Vagina (tissue), 2 donors: ENCODE data around the gene EHBP1. TPM values are rescaled to one million over a fixed set of nuclear protein-coding genes. Genes with fewer than 3 reads are reported as not detected.
A peak's percentile ranks its signal among the peaks of the same experiment; 100 is the strongest.

Source experiments
- DNase-seq, 2 donors: peaks; one replicate each; pipeline ENCODE4 v3.0.0-alpha.2; 2017; ENCODE audit errors: extremely low spot score in 2 of 2
- H3K27ac ChIP-seq: fragments of 200-600 bp; sonication (generic); one replicate; pipeline ENCODE4 v1.5.1; 2019
- H3K27me3 ChIP-seq: fragments of 200-600 bp; sonication (generic); one replicate; pipeline ENCODE4 v1.5.1; 2019
- H3K36me3 ChIP-seq, 2 donors: fragments of 200-600 bp; sonication (generic); one replicate each; pipeline ENCODE4 v1.5.1; 2017 to 2019
- H3K4me1 ChIP-seq: fragments of 200-600 bp; sonication (generic); one replicate; pipeline ENCODE4 v1.5.1; 2019
- H3K4me3 ChIP-seq, 2 donors: fragments of 200-600 bp; sonication (generic); 1 replicate in 1 of 2; 2 replicates in 1 of 2; pipeline ENCODE4 v1.5.1; 2016 to 2019
- H3K9me3 ChIP-seq: fragments of 200-600 bp; sonication (generic); one replicate; pipeline ENCODE4 v1.5.1; 2019
- POLR2A ChIP-seq, 2 donors: fragments of 450-650 bp; IDR thresholded peaks; one replicate each; pipeline ENCODE4 v1.6.1; 2017; ENCODE audit warnings: antibody characterized with exemption in 2 of 2, mild to moderate bottlenecking in 2 of 2, moderate library complexity in 2 of 2
- POLR2AphosphoS5 ChIP-seq, 2 donors: sonication (generic); formaldehyde crosslinking; IDR thresholded peaks; one replicate each; pipeline ENCODE4 v1.9.0; 2017; ENCODE audit warnings: antibody characterized with exemption in 2 of 2, mild to moderate bottlenecking in 2 of 2, low read depth in 1 of 2; ENCODE audit not compliant: insufficient read depth in 1 of 2
- intact Hi-C: fragments of 100-400 bp; cut with DNase I; formaldehyde crosslinking; loops from one replicate; pipeline ENCODE4 v1.15.1; 2023
- total RNA-seq: library from RNA; depleted of rRNA; stranded (reverse); fragments of >200 nt; gene quantifications from one replicate; pipeline ENCODE4 v1.2.3, GENCODE V29; 2016
- TF ChIP-seq, protein P1 (sequence below), 3 experiments: fragments of 450-650 bp in 2 of 3; fragments of 200-600 bp in 1 of 3; sonication (generic) in 1 of 3; IDR thresholded peaks; one replicate each; pipeline ENCODE4 v1.5.1; 2017 to 2019; ENCODE audit warnings: antibody characterized with exemption in 3 of 3, mild to moderate bottlenecking in 2 of 3, moderate library complexity in 2 of 3

Gene EHBP1
- total RNA-seq, 1 donor from 2014 or later: 97.7 TPM

DNA sequence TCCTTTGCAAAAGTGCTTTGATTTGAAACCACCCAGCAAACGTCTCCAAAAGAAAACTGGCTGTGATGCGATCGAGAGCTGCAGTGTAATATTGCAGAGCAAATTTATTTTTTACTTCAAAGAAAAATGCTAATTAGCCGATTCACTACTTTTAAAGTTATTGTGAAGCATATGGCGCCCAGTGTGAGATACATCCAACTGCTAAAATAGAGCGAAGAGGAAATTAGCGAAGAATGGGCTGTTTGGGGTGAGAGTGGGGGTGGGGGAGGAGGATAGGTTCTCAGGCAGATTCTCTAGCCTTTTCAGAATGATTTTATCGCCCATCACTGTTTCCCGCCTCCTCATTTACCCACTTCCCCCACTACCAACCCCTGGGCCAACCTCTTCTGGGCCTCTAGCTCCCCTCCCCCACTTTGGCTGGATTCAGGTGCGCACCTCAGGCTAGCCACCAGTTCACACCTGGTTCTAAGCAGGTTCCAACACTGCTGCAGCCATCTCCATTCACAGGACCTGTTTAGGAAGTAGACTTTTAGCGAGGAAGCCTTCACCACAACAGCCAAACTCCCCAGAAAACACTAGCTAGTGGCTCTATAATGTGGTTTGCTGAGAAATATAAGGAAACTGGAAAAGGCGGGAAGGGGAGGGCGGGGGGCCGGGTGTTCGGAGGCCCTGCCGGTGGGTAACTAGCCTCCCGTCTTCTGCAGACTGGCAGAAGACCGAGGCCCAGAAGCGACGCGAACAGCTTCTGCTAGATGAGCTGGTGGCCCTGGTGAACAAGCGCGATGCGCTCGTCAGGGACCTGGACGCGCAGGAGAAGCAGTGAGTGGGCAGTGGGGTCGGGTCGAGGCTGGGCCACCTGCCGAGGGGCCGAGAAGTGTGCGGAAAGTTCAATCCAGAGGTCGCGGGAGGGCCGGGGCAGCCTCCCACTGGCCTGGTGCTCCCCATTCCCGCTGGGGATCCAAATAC is 339.1 kb downstream of the EHBP1 start:
- Histone ChIP-seq H3K4me3 (no peak overlapping the region), H3K27me3 (no peaks in the 10 kb centered on the region), H3K9me3 (no peaks in the 10 kb centered on the region), H3K4me1 (peaks cover 15% of the 10 kb centered on the region), H3K27ac (no peak overlapping the region), H3K36me3 (peaks cover 0 to 9% of the 10 kb centered on the region in 2 donors)
- TF ChIP-seq, protein P1, sequence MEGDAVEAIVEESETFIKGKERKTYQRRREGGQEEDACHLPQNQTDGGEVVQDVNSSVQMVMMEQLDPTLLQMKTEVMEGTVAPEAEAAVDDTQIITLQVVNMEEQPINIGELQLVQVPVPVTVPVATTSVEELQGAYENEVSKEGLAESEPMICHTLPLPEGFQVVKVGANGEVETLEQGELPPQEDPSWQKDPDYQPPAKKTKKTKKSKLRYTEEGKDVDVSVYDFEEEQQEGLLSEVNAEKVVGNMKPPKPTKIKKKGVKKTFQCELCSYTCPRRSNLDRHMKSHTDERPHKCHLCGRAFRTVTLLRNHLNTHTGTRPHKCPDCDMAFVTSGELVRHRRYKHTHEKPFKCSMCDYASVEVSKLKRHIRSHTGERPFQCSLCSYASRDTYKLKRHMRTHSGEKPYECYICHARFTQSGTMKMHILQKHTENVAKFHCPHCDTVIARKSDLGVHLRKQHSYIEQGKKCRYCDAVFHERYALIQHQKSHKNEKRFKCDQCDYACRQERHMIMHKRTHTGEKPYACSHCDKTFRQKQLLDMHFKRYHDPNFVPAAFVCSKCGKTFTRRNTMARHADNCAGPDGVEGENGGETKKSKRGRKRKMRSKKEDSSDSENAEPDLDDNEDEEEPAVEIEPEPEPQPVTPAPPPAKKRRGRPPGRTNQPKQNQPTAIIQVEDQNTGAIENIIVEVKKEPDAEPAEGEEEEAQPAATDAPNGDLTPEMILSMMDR (IDR thresholded peaks at IDR 0.05): no peak
- TF ChIP-seq POLR2AphosphoS5 (IDR thresholded peaks at IDR 0.05; ENCODE audit: insufficient read depth in 1 of 2, low read depth in 1 of 2): no peak
- no peak for TF ChIP-seq POLR2A (IDR thresholded peaks at IDR 0.05)
- DNase-seq: no peak
- intact Hi-C loops: no loop called here

DNA sequence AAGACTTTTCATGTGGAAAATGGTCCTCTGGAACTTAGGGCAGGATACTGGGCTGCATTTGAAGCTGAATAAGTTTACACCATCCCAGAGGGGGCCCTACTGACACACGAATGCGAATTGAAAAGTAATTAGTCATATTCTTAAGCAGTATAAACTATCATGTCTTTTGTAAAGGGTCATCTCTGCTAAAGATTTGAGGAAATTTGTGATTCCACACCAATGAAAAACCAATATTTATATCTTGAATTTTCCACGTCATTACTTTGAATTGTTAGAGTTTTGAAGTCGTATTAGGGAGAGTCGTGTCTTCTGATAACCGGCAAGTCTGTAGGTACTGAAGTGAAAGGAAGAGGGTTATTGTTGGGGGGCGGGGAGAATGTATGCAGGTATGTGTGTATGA is 341.0 kb downstream of the EHBP1 start:
- peaks cover 32% of the 10 kb centered on the region for H3K4me1 ChIP-seq
- H3K27me3 ChIP-seq: no peaks in the 10 kb centered on the region
- H3K9me3 ChIP-seq: no peaks in the 10 kb centered on the region
- TF ChIP-seq, protein P1 (IDR thresholded peaks at IDR 0.05): no peak
- TF ChIP-seq POLR2A (IDR thresholded peaks at IDR 0.05) (no peak), POLR2AphosphoS5 (IDR thresholded peaks at IDR 0.05; ENCODE audit: insufficient read depth in 1 of 2, low read depth in 1 of 2) (no peak)
- no peak overlapping the region for H3K4me3 ChIP-seq
- peaks cover 0 to 9% of the 10 kb centered on the region in 2 donors for H3K36me3 ChIP-seq
- intact Hi-C loops: no loop called here
- no peak for DNase-seq
- no peak overlapping the region for H3K27ac ChIP-seq

DNA sequence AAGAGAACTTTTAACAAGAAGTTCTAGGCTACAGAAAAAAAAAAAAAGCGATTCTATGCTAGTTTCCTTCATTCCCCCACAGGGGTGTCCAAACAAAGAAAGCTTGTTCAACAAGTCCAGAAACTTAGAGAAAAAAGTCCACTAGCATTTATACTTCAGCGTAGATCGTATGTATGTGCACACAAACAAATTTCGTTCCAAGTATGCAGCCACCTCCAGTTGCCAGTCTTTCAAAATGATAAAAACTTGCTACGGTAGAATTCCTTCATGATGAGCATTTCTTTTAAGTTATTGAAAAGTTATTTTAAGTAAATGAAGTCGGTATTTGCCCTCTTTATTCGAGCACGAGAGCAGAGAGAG is 341.4 kb downstream of the EHBP1 start:
- Histone ChIP-seq H3K4me1 (peaks cover 32% of the 10 kb centered on the region), H3K36me3 (peaks cover 0 to 9% of the 10 kb centered on the region in 2 donors), H3K9me3 (no peaks in the 10 kb centered on the region), H3K27me3 (no peaks in the 10 kb centered on the region), H3K27ac (no peak overlapping the region), H3K4me3 (no peak overlapping the region)
- DNase-seq: no peak
- intact Hi-C loops: no loop called here
- TF ChIP-seq POLR2AphosphoS5 (IDR thresholded peaks at IDR 0.05; ENCODE audit: insufficient read depth in 1 of 2, low read depth in 1 of 2): no peak
- TF ChIP-seq, protein P1 (IDR thresholded peaks at IDR 0.05): no peak
- no peak for TF ChIP-seq POLR2A (IDR thresholded peaks at IDR 0.05)

DNA sequence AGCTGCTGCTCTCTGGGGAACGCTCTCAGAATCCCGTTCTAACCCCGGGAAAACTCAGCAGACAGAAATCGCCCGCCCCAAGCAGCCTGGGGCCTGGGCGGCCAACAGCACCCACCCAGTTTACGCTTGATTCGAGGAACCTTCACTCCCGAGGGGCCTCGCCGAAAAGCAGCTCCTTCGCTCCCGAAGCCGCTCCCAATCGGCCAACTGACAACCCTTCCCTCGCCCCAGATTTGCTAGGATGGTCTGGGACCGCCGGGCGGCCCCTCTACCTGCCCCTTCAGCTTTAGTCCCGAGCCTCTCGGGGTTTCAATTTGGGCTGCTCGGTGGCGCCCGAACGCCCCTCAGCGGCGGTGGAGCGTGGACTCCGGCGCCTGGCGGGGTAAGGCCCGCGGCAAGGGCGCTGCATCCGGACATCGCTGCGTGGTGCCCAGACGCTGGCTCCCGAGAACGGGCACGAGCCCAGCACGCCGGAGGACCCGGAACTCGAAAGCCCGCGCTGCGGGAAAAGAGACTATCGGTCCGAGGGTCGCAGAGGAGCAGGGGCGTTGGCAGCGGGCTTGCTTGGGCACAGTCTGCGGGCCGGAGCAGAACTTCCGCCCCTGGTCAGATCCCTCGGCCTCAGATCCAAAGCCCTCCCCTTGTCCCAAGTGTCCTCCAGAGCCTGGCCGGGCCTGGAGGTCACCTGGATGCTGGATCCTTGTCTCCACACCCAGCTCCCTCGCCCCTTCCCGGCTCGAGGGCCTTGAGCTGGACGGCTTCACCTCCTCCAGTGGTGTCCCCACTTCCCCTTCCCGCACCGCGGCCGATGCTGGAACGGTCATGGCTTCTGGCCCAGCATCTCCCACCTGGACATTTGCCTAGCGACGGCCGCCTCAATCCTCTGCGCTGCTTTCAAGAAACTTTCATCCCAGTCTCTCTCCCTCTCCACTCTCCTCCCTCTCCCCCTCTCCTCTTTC is 342.1 kb downstream of the EHBP1 start:
- intact Hi-C loops: no loop called here
- H3K4me3 ChIP-seq: peak overlapping the region in 1 of 2 donors; percentile 5
- no peak for TF ChIP-seq POLR2AphosphoS5 (IDR thresholded peaks at IDR 0.05; ENCODE audit: insufficient read depth in 1 of 2, low read depth in 1 of 2)
- TF ChIP-seq, protein P1 (IDR thresholded peaks at IDR 0.05): no peak
- TF ChIP-seq POLR2A (IDR thresholded peaks at IDR 0.05): no peak
- DNase-seq: no peak
- H3K9me3 ChIP-seq: no peaks in the 10 kb centered on the region
- H3K27ac ChIP-seq: no peak overlapping the region
- H3K27me3 ChIP-seq: no peaks in the 10 kb centered on the region
- peaks cover 0 to 9% of the 10 kb centered on the region in 2 donors for H3K36me3 ChIP-seq
- H3K4me1 ChIP-seq: peaks cover 32% of the 10 kb centered on the region
